ENCODE data around the gene RTTN.

GRCh38 chr18:70233974-70234373 lies 28.5 kb upstream of the RTTN start:
- TF ChIP-seq CTCF (conservative IDR thresholded peaks at IDR 0.05; ENCODE audit: low read depth, low read length) (no peak), EZH2 (IDR thresholded peaks at IDR 0.05; ENCODE audit: borderline replicate concordance, low read depth, low read length, poor library complexity, severe bottlenecking) (no peak)
